Right ventricle myocardium inferior (tissue), 1 donor: ENCODE data around the gene GRXCR1. TPM values are rescaled to one million over a fixed set of nuclear protein-coding genes. Genes with fewer than 3 reads are reported as not detected.

Experiments used
- ATAC-seq: fragments of 200-7000 bp; cut with Tn5 transposase; one replicate; pipeline ENCODE4 v1.9.1; 2020; ENCODE audit warnings: mild to moderate bottlenecking, moderate library complexity
- DNase-seq: peaks from one replicate; pipeline ENCODE4 v3.0.0; 2021; ENCODE audit errors: missing footprints
- intact Hi-C: fragments of 100-400 bp; cut with DNase I; formaldehyde crosslinking; loops from one replicate; pipeline ENCODE4 v1.11.0; 2022
- long read RNA-seq: library from polyadenylated mRNA; unstranded; transcript quantifications from one replicate; pipeline ENCODE4 v2.0.0, GENCODE V29; 2021
- total RNA-seq: library from RNA; stranded (reverse); fragmentation: NEBNext Ultra II Directional; extraction: Animal tissue kit (Norgen Biotek cat#: 25700); gene quantifications from one replicate; pipeline ENCODE4 v1.2.1, GENCODE V29; 2021
- donor health status: DM: no; HTN: yes; CAD: no; lungs with severe emphysema.

The GRXCR1 gene
- not detected for total RNA-seq
- long read RNA-seq, result 0 reads

DNA sequence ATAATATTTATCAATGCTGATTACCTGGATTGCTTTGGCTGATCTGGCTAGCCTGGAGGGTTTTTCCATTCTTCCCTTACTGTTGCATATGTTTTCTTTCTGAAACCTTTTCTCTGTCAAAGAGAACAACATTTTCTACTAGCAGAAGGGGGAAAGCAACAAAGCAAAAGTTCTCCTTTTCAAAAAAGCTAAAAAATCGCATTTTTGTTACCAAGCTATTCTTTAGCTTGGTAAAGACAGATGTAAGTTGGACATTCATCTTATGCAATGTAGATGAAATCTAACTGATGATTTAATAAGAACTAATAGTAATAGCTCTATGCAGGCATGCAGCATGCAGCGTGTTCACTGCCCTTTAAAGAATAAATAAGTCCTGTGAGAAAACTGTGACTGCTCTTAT, at the start of gene GRXCR1:
Gene GRXCR1 (plus strand): TSS at position 301 of the 400 bp plus-strand sequence. CDS start 554 bp downstream, outside the sequence.
- ATAC-seq (no peak), DNase-seq (no peak)
- intact Hi-C loops, result no loop called here

GRCh38 chr4:42843694-42844093, 48.8 kb upstream of the GRXCR1 start:
- ATAC-seq, result no peak
- intact Hi-C loops, result no loop called here

GRCh38 chr4:42844422-42845070, 48.0 kb upstream of the GRXCR1 start:
- DNase-seq (no peak), ATAC-seq (no peak)
- intact Hi-C loops, result no loop called here

More at GRCh38 chr4:42843694-42844093, 48.8 kb upstream of the GRXCR1 start:
- no peak for DNase-seq

- DNase-seq (no peak), ATAC-seq (no peak)
- intact Hi-C loops, result no loop called here
These were observed 46.9 kb upstream of the GRXCR1 start for GRCh38 chr4:42845586-42845985.

DNA sequence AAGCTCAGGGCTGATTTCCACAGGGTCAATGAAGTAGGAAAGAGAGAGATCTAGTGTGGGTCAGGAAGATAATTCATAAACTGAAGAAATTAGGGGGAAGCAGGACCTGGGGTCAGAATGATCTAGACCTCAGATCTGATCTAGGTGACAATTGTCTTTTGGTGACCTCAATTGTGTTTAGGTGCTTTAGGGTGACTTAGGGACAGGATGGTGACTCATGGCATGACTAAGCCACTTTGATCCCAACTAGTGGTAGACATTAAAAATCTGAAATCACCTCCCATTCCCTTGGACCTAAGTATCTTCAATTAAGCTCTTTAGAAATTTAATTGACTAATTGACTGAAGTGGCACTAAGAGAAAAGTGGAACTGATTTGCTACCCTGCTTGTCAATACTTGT, 36.7 kb upstream of the GRXCR1 start:
- DNase-seq (no peak), ATAC-seq (no peak)
- intact Hi-C loops, result no loop called here

- ATAC-seq (no peak), DNase-seq (no peak)
- intact Hi-C loops, result loop anchor here (1.0 to 10.0 kb wide), 2 partner anchors 295 to 581 kb away; no protein-coding TSS in a partner anchor
These were observed 26.8 kb upstream of the GRXCR1 start for GRCh38 chr4:42865572-42866189.

DNA sequence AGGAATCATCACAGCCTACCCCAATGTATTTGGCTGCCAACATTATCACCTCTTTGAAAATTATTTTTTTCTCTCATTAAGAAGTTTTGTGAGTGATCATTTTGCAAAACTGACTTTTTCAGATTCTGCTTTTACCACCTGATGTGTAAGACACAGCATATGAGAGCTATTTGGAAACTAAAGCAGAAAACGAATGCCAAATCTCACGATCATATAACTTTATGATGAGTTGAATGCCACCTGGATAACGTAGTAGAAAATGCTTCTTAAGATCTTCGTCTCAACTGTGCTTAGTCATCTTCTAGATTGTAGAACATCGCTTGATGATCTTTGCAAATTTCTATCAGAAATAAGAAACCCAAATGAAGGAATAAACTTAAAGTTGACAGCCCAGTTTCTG, 21.3 kb upstream of the GRXCR1 start:
- no peak for ATAC-seq
- intact Hi-C loops, result no loop called here
- no peak for DNase-seq

DNA sequence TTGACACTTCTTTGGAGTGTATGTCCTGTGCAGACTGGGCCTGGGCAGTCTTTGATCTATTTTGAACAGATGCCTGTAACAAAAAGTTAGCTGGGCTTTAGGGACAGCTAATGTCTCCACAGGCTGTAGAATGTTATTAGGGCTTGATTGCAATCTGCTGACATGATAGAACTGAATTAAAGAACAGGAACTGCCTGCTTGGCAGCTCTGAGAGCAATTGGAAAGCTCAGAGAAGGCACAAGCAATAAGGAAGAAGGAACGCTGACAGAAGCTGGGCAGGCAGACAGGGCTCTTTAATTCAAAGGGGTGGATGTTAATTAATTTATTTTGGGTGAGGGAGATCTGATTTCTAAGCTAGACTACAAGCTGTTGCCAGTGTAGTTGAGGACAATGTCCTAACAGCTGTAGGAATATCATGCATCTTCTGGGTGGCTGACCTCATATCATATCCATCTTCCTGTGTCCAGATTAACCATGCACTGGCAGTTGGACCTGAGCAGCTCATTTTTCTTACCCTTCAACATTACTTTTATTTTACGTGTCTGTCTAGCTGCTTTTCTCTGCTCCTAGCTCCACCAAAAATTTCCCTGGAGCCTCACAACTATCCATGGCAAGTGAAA, 20.7 kb upstream of the GRXCR1 start:
- intact Hi-C loops, result no loop called here
- ATAC-seq (no peak), DNase-seq (no peak)

DNA sequence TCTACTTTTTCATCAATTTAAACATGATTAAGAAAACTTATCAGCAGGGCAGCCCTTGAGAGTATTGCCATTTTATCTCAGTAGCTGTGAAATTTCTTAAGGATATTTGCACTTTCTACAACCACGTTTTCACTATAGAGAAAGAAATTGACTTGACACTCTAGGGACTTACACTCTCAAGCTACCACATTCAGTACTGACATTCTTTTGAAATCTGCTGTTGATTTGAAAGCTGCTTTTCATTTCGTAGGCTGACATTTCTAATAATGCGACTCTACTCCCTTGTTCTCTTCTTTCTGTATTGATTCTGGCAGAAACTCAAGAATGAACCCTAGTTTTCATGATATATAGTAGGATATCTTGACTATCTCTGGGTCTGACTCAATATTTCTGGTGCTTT, 13.7 kb upstream of the GRXCR1 start:
- intact Hi-C loops, result no loop called here
- DNase-seq, result no peak
- no peak for ATAC-seq

GRCh38 chr4:42881253-42881652, 11.3 kb upstream of the GRXCR1 start:
- no peak for ATAC-seq
- no peak for DNase-seq
- intact Hi-C loops, result no loop called here

DNA sequence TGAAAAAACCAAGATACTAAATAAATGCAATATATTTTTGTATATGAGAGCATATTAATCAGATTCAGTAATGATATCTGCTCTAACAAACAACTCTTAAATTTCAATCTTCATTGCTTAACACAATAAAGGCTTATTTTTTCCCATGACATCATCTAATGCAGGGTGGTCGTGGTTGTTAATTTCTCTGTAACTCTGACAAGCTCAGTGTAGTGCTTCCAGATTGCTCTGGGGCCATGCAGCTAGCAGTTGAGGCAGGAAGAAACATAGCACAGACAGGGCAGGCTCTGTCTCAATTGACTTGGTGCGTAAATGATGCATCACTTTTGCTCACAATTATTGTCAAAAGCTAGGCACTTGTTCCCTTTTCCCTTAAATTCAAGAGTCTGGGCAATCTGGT, 869 bp upstream of the GRXCR1 start:
- ATAC-seq (no peak), DNase-seq (no peak)
- intact Hi-C loops, result no loop called here

DNA sequence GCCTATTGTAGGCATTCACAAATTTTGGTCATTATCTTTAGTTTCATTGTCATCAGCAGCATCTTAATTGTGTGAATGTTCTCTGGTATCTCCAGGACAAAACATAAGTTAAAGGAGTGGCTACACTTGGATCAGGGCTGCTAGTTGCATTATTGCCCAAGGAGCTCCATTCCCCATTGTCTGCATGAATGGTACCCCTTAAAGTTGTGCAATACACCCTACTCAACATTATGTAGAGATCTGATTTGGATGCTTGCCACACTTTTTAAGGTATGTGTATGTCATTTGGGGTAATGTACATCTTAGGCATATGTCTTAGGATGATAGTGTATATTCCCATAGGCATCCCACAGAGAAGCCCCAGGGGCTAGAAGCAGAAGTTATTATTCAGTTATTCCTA, 2.9 kb downstream of the GRXCR1 start:
- ATAC-seq (no peak), DNase-seq (no peak)
- intact Hi-C loops, result no loop called here

GRCh38 chr4:42904986-42905385, 12.5 kb downstream of the GRXCR1 start:
- ATAC-seq, result no peak

DNA sequence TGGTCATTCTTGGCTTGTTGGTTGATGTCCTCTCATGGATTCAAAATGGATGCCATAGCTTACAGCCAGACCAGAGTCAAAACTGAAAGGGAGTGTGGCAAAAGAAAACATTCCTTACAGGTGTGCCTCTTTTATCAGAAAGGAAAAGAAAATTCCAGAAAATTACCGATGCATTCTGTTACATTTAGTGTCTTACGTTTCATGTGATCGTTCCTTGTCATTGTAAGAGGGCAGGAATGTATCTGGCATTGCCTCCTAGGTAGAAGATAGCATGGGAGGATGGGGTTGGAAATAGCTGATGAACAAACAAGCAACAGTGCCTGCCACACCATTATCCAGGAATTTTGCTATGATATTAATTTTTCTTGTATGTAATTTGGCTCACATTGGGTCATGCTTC, 13.1 kb downstream of the GRXCR1 start:
- no peak for DNase-seq
- no peak for ATAC-seq
- intact Hi-C loops, result no loop called here

More at GRCh38 chr4:42904986-42905385, 12.5 kb downstream of the GRXCR1 start:
- intact Hi-C loops, result no loop called here
- no peak for DNase-seq

GRCh38 chr4:42906341-42906740, 13.8 kb downstream of the GRXCR1 start:
- ATAC-seq (no peak), DNase-seq (no peak)
- intact Hi-C loops, result no loop called here

DNA sequence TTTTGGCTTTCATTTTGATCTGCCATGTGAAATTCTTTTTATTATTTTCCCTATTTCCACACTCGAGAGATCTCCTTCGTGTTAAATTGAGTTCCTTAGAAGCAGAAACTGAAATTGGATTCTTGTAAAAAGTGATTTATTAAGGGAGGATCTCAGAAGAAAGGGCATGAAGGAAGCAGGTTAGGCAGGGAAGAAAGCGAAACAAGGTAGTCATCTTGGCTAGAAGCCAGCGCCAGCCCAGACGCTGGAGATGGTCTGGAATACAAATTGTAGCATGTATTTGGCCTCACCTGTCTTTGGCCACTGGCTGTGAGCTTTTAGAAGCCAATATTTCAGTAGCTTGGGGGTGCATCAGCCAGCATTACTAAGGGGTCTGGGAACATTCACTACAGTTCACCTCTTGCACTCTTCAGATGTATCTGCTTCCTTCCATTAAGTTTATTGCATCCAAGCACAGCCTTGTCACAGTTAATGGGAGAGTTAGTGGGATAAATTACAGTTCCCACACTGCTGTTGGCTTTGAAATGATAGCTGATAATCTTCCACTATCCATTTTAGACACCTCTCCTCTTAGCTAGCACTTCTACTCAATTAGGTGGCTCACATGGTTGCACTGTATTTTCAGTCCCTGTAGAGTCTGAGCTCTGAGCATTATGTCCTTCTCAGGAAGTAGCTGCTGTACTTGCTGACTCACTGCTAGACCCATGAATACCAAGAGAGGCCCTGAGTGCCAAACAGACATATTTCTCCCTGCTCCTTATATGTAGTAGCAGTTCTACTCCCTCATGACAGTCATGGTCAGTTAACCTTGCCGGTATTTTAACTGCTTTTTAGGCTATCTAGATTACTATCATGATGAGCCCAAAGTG, 14.6 kb downstream of the GRXCR1 start:
- intact Hi-C loops, result no loop called here
- ATAC-seq, result no peak
- DNase-seq, result no peak

- ATAC-seq, result no peak
- DNase-seq, result no peak
- intact Hi-C loops, result no loop called here
These were observed 17.9 kb downstream of the GRXCR1 start for GRCh38 chr4:42910459-42910858.

GRCh38 chr4:42914937-42915336, 22.4 kb downstream of the GRXCR1 start:
- intact Hi-C loops, result no loop called here
- no peak for DNase-seq
- ATAC-seq, result no peak

GRCh38 chr4:42915484-42915883, 23.0 kb downstream of the GRXCR1 start:
- DNase-seq, result no peak
- intact Hi-C loops, result no loop called here
- no peak for ATAC-seq
